OCI-LY1 (cell line): ENCODE measurements around the gene POC1A.

Source experiments
- CTCF ChIP-seq: fragments of 200-600 bp; sonication (generic), shearing (Covaris generic); IDR thresholded peaks from 2 replicates; pipeline ENCODE4 v1.5.1; 2017; ENCODE audit warnings: mild to moderate bottlenecking, antibody characterized with exemption, low read length, moderate library complexity, mixed read lengths
- EZH2 ChIP-seq: fragments of 200-600 bp; sonication (generic), shearing (Covaris generic); IDR thresholded peaks from 2 replicates; pipeline ENCODE4 v1.8.0; 2017; ENCODE audit warnings: borderline replicate concordance, mixed run types, mild to moderate bottlenecking, antibody characterized with exemption, low read length, moderate library complexity, mixed read lengths

- no peak for TF ChIP-seq CTCF
- no peak for TF ChIP-seq EZH2
These were observed 32.8 kb downstream of the POC1A start for GRCh38 chr3:52121464-52121805.
